ENCODE measurements around the gene MYCBP2.

DNA sequence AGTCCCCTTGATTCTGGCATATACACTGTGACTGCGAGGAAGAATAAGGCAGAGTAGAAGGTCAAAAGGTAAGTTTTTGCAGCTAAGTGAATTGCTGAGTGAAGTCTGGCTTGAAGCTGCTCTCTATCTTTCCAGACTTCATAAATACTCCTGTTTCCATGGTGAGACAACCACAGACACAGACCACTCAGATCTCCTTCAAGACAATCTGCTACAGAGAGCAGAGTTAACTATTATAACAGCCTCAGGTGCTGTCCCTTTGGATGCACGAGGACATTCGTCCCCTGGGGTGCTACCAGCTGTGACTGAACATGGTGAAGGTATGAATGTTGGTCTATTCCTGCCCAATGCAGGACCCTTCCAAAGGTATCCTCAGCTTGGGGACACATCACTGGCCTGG lies 104.0 kb downstream of the MYCBP2 start:
- TF ChIP-seq, protein P1, sequence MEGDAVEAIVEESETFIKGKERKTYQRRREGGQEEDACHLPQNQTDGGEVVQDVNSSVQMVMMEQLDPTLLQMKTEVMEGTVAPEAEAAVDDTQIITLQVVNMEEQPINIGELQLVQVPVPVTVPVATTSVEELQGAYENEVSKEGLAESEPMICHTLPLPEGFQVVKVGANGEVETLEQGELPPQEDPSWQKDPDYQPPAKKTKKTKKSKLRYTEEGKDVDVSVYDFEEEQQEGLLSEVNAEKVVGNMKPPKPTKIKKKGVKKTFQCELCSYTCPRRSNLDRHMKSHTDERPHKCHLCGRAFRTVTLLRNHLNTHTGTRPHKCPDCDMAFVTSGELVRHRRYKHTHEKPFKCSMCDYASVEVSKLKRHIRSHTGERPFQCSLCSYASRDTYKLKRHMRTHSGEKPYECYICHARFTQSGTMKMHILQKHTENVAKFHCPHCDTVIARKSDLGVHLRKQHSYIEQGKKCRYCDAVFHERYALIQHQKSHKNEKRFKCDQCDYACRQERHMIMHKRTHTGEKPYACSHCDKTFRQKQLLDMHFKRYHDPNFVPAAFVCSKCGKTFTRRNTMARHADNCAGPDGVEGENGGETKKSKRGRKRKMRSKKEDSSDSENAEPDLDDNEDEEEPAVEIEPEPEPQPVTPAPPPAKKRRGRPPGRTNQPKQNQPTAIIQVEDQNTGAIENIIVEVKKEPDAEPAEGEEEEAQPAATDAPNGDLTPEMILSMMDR (conservative IDR thresholded peaks at IDR 0.05; ENCODE audit: low read length) = no peak
- no peak for TF ChIP-seq EZH2phosphoT487 (IDR thresholded peaks at IDR 0.05; ENCODE audit: borderline replicate concordance, low read depth, low read length)

Data from OCI-LY7 (cell line).